SK-N-SH (cell line): Measurements from ENCODE around the gene MAD2L2. TPM values are rescaled to one million over a fixed set of nuclear protein-coding genes. Genes with fewer than 3 reads are reported as not detected.

Experiments used
- CTCF ChIA-PET: fragments of 300-600, 350-600 bp; formaldehyde crosslinking; extraction: SDS; loops from one replicate; lab custom pipeline; 2021; lab: Yijun Ruan, JAX
- POLR2A ChIA-PET: fragments of 350-600 bp; sonication (Branson Sonifier 250); formaldehyde crosslinking; extraction: SDS; loops from one replicate; lab custom pipeline; 2020; ENCODE audit warnings: antibody characterized with exemption, inconsistent platforms; lab: Yijun Ruan, JAX
- DNase-seq: peaks from one replicate; pipeline ENCODE4 v3.0.0; 2012
- H2AFZ ChIP-seq: fragments of 200-600 bp; sonication (generic); 2 replicates; pipeline ENCODE4 v1.8.1; 2016; ENCODE audit warnings: antibody characterized with exemption, mild to moderate bottlenecking, low read depth
- H3F3A ChIP-seq: fragments of 200-600 bp; sonication (generic); replicated peaks from 2 replicates; pipeline ENCODE3; 2016; ENCODE audit warnings: antibody characterized with exemption, mild to moderate bottlenecking; ENCODE audit not compliant: insufficient read depth
- H3K27ac ChIP-seq, 2 experiments: fragments of 200-500 bp in 1 of 2; fragments of 200-600 bp in 1 of 2; sonication (Bioruptor generic) in 1 of 2; sonication (generic), shearing (Covaris generic) in 1 of 2; 2 replicates each; pipeline versions ENCODE4 v1.5.1 to v1.6.1; 2014 to 2016; ENCODE audit warnings: low read depth in 2 of 2, inconsistent platforms in 1 of 2, low read length in 1 of 2, mild to moderate bottlenecking in 1 of 2, mixed read lengths in 1 of 2
- H3K27me3 ChIP-seq: fragments of 200-600 bp; sonication (generic), shearing (Covaris generic); 2 replicates; pipeline ENCODE4 v1.6.1; 2016; ENCODE audit warnings: mixed run types; ENCODE audit not compliant: insufficient read depth
- H3K36me3 ChIP-seq, 2 experiments: fragments of 200-500 bp in 1 of 2; fragments of 200-600 bp in 1 of 2; sonication (Bioruptor generic) in 1 of 2; sonication (generic) in 1 of 2; replicated peaks in 1 of 2; 2 replicates each; pipeline versions ENCODE3 to v1.5.1; 2014 to 2016; ENCODE audit warnings: low read length in 1 of 2, mild to moderate bottlenecking in 1 of 2; ENCODE audit not compliant: insufficient read depth in 2 of 2, control insufficient read depth in 1 of 2
- H3K4me1 ChIP-seq, 2 experiments: fragments of 200-500 bp in 1 of 2; fragments of 200-600 bp in 1 of 2; sonication (Bioruptor generic) in 1 of 2; sonication (generic), shearing (Covaris generic) in 1 of 2; 2 replicates each; pipeline versions ENCODE4 v1.5.1 to v1.6.1; 2014 to 2016; ENCODE audit warnings: low read depth in 1 of 2, low read length in 1 of 2, mixed run types in 1 of 2; ENCODE audit not compliant: insufficient read depth in 2 of 2, control insufficient read depth in 1 of 2
- H3K4me2 ChIP-seq: fragments of 200-600 bp; sonication (generic), shearing (Covaris generic); 2 replicates; pipeline ENCODE4 v1.6.1; 2017; ENCODE audit warnings: mixed run types
- H3K4me3 ChIP-seq, 2 experiments: fragments of 200-500 bp in 1 of 2; fragments of 200-600 bp in 1 of 2; sonication (Bioruptor generic) in 1 of 2; sonication (generic), shearing (Covaris generic) in 1 of 2; 2 replicates each; pipeline versions ENCODE4 v1.5.1 to v1.8.1; 2014 to 2016; ENCODE audit warnings: low read depth in 2 of 2, inconsistent platforms in 1 of 2, low read length in 1 of 2, mild to moderate bottlenecking in 1 of 2, mixed read lengths in 1 of 2, moderate library complexity in 1 of 2
- H3K79me2 ChIP-seq: fragments of 200-600 bp; sonication (generic); 2 replicates; pipeline ENCODE4 v1.8.1; 2017; ENCODE audit warnings: mild to moderate bottlenecking; ENCODE audit not compliant: insufficient read depth
- H3K9ac ChIP-seq: fragments of 200-600 bp; sonication (generic); 2 replicates; pipeline ENCODE4 v1.6.1; 2017; ENCODE audit warnings: mixed run types
- H3K9me2 ChIP-seq: fragments of 200-600 bp; sonication (generic); 2 replicates; pipeline ENCODE4 v1.6.1; 2017; ENCODE audit warnings: mixed run types
- H3K9me3 ChIP-seq: fragments of 200-600 bp; sonication (generic); 2 replicates; pipeline ENCODE4 v1.6.1; 2017; ENCODE audit warnings: mixed run types, mild to moderate bottlenecking, moderate library complexity
- H4K20me1 ChIP-seq: fragments of 200-600 bp; sonication (generic); 2 replicates; pipeline ENCODE4 v1.6.1; 2017; ENCODE audit warnings: mild to moderate bottlenecking, mixed run types; ENCODE audit not compliant: insufficient read depth
- CHD2 ChIP-seq: fragments of 150-350 bp; IDR thresholded peaks from 2 replicates; pipeline ENCODE4 v1.6.1; 2018; ENCODE audit warnings: low read length; ENCODE audit not compliant: partially characterized antibody
- EP300 ChIP-seq, 2 experiments: IDR thresholded peaks; 2 replicates each; pipeline versions ENCODE4 v1.4.0 to v1.6.1; 2012; ENCODE audit warnings: borderline replicate concordance in 1 of 2, low read depth in 1 of 2, low read length in 1 of 2
- FOSL2 ChIP-seq: IDR thresholded peaks from 2 replicates; pipeline ENCODE4 v1.4.0; 2012; ENCODE audit warnings: low read depth, mild to moderate bottlenecking, moderate library complexity, borderline replicate concordance
- FOXJ3 ChIP-seq: sonication (generic); formaldehyde crosslinking; IDR thresholded peaks from 2 replicates; pipeline ENCODE4 v1.5.1; 2020; ENCODE audit warnings: mild to moderate bottlenecking, missing genetic modification reagents
- GATA2 ChIP-seq: sonication (generic); formaldehyde crosslinking; IDR thresholded peaks from 2 replicates; pipeline ENCODE4 v1.5.0; 2020; ENCODE audit warnings: mild to moderate bottlenecking, missing genetic modification reagents
- JUND ChIP-seq: IDR thresholded peaks from 2 replicates; pipeline ENCODE4 v1.4.0; 2012
- MXI1 ChIP-seq: IDR thresholded peaks from 2 replicates; pipeline ENCODE4 v1.6.1; 2012; ENCODE audit warnings: mild to moderate bottlenecking, low read depth, low read length, improper control_type of control experiment
- NFIC ChIP-seq: IDR thresholded peaks from 2 replicates; pipeline ENCODE4 v1.4.0; 2012; ENCODE audit warnings: borderline replicate concordance
- PBX3 ChIP-seq: IDR thresholded peaks from 2 replicates; pipeline ENCODE4; 2012
- RAD21 ChIP-seq: IDR thresholded peaks from 2 replicates; pipeline ENCODE4 v1.6.1; 2012; ENCODE audit warnings: mild to moderate bottlenecking, low read length
- SMC3 ChIP-seq: IDR thresholded peaks from 2 replicates; pipeline ENCODE4 v1.6.1; 2012; ENCODE audit warnings: low read depth, low read length, improper control_type of control experiment
- YY1 ChIP-seq: IDR thresholded peaks from 2 replicates; pipeline ENCODE4 v1.4.0; 2012; ENCODE audit warnings: low read depth, mild to moderate bottlenecking
- WGBS: methylation state at CpG from one replicate; pipeline ENCODE4 v1.1.6; 2017; ENCODE audit warnings: low lambda C conversion rate; 5-methylcytosine and 5-hydroxymethylcytosine counted together
- polyA plus RNA-seq, 3 experiments: library from polyadenylated mRNA; depleted of rRNA; stranded (reverse); fragments of >200 nt; gene quantifications; 2 replicates each; pipeline ENCODE4 v1.2.3, GENCODE V29; 2012
- TF ChIP-seq, protein P1 (sequence below): IDR thresholded peaks from 2 replicates; pipeline ENCODE4 v1.4.0; 2012; ENCODE audit warnings: low read depth, borderline replicate concordance
- TF ChIP-seq, protein P2 (sequence below): IDR thresholded peaks from 2 replicates; pipeline ENCODE4 v1.4.0; 2012; ENCODE audit warnings: low read depth
- TF ChIP-seq, protein P3 (sequence below): fragments of 200-600 bp; sonication (generic); IDR thresholded peaks from 2 replicates; pipeline ENCODE4 v1.6.1; 2017; ENCODE audit warnings: antibody characterized with exemption, mild to moderate bottlenecking, moderate library complexity

Gene MAD2L2
- polyA plus RNA-seq, 1 of the 3 experiments (the other 2 are of a cell fraction) = 94.0 TPM

- TF ChIP-seq, protein P1, sequence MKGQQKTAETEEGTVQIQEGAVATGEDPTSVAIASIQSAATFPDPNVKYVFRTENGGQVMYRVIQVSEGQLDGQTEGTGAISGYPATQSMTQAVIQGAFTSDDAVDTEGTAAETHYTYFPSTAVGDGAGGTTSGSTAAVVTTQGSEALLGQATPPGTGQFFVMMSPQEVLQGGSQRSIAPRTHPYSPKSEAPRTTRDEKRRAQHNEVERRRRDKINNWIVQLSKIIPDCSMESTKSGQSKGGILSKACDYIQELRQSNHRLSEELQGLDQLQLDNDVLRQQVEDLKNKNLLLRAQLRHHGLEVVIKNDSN = no peak
- TF ChIP-seq, protein P2, sequence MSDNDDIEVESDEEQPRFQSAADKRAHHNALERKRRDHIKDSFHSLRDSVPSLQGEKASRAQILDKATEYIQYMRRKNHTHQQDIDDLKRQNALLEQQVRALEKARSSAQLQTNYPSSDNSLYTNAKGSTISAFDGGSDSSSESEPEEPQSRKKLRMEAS = no peak
- TF ChIP-seq MXI1 = no peak
- no peak for TF ChIP-seq GATA2 (CRISPR knock-in tag)
- TF ChIP-seq, protein P3, sequence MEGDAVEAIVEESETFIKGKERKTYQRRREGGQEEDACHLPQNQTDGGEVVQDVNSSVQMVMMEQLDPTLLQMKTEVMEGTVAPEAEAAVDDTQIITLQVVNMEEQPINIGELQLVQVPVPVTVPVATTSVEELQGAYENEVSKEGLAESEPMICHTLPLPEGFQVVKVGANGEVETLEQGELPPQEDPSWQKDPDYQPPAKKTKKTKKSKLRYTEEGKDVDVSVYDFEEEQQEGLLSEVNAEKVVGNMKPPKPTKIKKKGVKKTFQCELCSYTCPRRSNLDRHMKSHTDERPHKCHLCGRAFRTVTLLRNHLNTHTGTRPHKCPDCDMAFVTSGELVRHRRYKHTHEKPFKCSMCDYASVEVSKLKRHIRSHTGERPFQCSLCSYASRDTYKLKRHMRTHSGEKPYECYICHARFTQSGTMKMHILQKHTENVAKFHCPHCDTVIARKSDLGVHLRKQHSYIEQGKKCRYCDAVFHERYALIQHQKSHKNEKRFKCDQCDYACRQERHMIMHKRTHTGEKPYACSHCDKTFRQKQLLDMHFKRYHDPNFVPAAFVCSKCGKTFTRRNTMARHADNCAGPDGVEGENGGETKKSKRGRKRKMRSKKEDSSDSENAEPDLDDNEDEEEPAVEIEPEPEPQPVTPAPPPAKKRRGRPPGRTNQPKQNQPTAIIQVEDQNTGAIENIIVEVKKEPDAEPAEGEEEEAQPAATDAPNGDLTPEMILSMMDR = no peak
- peak; percentile 24; the same call in 1 of the 2 replicates for TF ChIP-seq SMC3
- TF ChIP-seq JUND = no peak
- no peak for TF ChIP-seq EP300 (IDR thresholded peaks at IDR 0.05; ENCODE audit: borderline replicate concordance in 1 of 2, low read depth in 1 of 2, low read length in 1 of 2)
- peak; percentile 30 for TF ChIP-seq RAD21
- no peak for TF ChIP-seq PBX3
- Histone ChIP-seq H4K20me1 (no peaks in the 10 kb centered on the region), H3K9ac (no peak overlapping the region), H3K27ac (no peak overlapping the region), H3K4me3 (no peak overlapping the region), H3K4me1 (peaks cover 0 to 6% of the 10 kb centered on the region in 2 experiments; a peak in 1 of 4 replicates), H3K36me3 (peaks cover 9 to 33% of the 10 kb centered on the region in 2 experiments), H3K9me2 (no peaks in the 10 kb centered on the region), H3F3A (no peaks in the 10 kb centered on the region), H2AFZ (no peak overlapping the region), H3K79me2 (peaks cover 18% of the 10 kb centered on the region; the same call in 1 of the 2 replicates), H3K9me3 (no peaks in the 10 kb centered on the region), H3K27me3 (no peaks in the 10 kb centered on the region), H3K4me2 (no peak overlapping the region)
- CTCF ChIA-PET = interaction anchor here (1.1 to 5.9 kb wide), 9 partner anchors 9 to 639 kb away, joined by 3 to 46 read pairs (median 5); partner anchors contain the start of gene FBXO6
- no peak for DNase-seq
- POLR2A ChIA-PET = no interaction called here
- 76% methylated on average over 5 of the region's 10 CpGs for WGBS
These were observed 4.4 kb downstream of the MAD2L2 start for GRCh38 chr1:11676386-11677103.

DNA sequence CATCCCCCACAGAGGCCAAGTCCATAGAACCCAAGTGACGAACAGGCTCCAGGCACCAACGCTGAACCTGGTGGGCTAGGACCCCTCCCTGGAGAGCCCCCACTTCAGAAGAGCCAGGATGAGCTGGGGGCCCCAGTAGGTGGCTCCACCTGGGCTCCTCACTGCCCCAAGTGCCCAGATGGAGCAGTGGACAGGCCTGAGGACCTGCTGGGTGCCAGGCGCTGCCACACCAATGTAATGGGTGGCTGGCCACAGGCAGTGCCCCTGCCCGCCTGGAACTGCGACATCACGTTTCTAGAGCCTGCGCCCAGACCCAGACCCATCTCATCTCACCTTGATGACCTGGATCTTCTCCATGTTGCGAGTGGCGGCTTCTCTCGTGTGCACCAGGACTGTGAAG is 5.6 kb downstream of the MAD2L2 start:
- no peaks in the 10 kb centered on the region for H4K20me1 ChIP-seq
- H3K36me3 ChIP-seq = peaks cover 9 to 33% of the 10 kb centered on the region in 2 experiments
- H3K4me2 ChIP-seq = no peak overlapping the region
- peaks cover 0 to 2% of the 10 kb centered on the region in 2 experiments; a peak in 1 of 4 replicates for H3K4me1 ChIP-seq
- no peak for DNase-seq
- no peak overlapping the region for H3K9ac ChIP-seq
- no peaks in the 10 kb centered on the region for H3K9me3 ChIP-seq
- H3K27me3 ChIP-seq = no peaks in the 10 kb centered on the region
- CTCF ChIA-PET = interaction anchor here (1.9 to 5.9 kb wide), 5 partner anchors 11 to 638 kb away, joined by 5 to 46 read pairs (median 12); partner anchors contain the start of gene FBXO6
- WGBS = 100% methylated on average over 8 of the region's 10 CpGs
- POLR2A ChIA-PET = no interaction called here
- H3K27ac ChIP-seq = no peak overlapping the region
- peaks cover 17% of the 10 kb centered on the region; the same call in 1 of the 2 replicates for H3K79me2 ChIP-seq
- H3K9me2 ChIP-seq = no peaks in the 10 kb centered on the region
- no peaks in the 10 kb centered on the region for H3F3A ChIP-seq
- H3K4me3 ChIP-seq = no peak overlapping the region
- H2AFZ ChIP-seq = no peak overlapping the region
- TF ChIP-seq PBX3 (no peak), JUND (no peak), MXI1 (no peak), YY1 (no peak), CHD2 (no peak), FOXJ3 (CRISPR knock-in tag) (no peak), NFIC (no peak), FOSL2 (no peak)
- TF ChIP-seq, protein P3 = no peak
- TF ChIP-seq, protein P2 = no peak
